NCI-H82 treated with DMSO at 0.1 percent for 48 hours (cell line): ENCODE measurements around the gene SOSTDC1.

ENCODE experiments used
- DNase-seq: peaks from one replicate; lab custom pipeline; 2025; ENCODE audit not compliant: unreplicated experiment; lab: John Stamatoyannopoulos, UW

Gene SOSTDC1

GRCh38 chr7:16420649-16421332 is 44.7 kb downstream of the SOSTDC1 start:
- peak; percentile 76 for DNase-seq

- no peak for DNase-seq
Measured at GRCh38 chr7:16420329-16420648, 45.2 kb downstream of the SOSTDC1 start.

GRCh38 chr7:16419859-16420258 is 45.7 kb downstream of the SOSTDC1 start:
- DNase-seq = no peak

GRCh38 chr7:16419126-16419525 is 46.4 kb downstream of the SOSTDC1 start:
- no peak for DNase-seq

GRCh38 chr7:16417906-16418305 is 47.6 kb downstream of the SOSTDC1 start:
- DNase-seq = no peak

GRCh38 chr7:16416289-16417282 is 49.0 kb downstream of the SOSTDC1 start:
- DNase-seq = no peak

GRCh38 chr7:16412274-16413254 is 53.0 kb downstream of the SOSTDC1 start:
- DNase-seq = no peak
